GM18502 (cell line): ENCODE data around the gene CPNE4.
"Not testable (repeated sequence)": the region's sequence is repeated elsewhere in the genome, so short reads cannot be mapped to it uniquely, and the experiment has no call there.

Experiments used
- ATAC-seq: cut with Tn5 transposase; IDR thresholded peaks from one replicate; pipeline ENCODE4 v1.9.1; 2021; ENCODE audit warnings: mild to moderate bottlenecking; ENCODE audit not compliant: unreplicated experiment, poor library complexity

Gene CPNE4

GRCh38 chr3:131885871-131886270, 148.9 kb downstream of the CPNE4 start:
- not testable (repeated sequence) for ATAC-seq

- ATAC-seq: no peak
Observed at GRCh38 chr3:131883711-131884407, 151.0 kb downstream of the CPNE4 start.

- ATAC-seq: no peak
Observed at GRCh38 chr3:131883086-131883485, 151.7 kb downstream of the CPNE4 start.

- no peak for ATAC-seq
Observed at GRCh38 chr3:131881777-131882176, 153.0 kb downstream of the CPNE4 start.

- ATAC-seq: no peak
Observed at GRCh38 chr3:131880948-131881347, 153.9 kb downstream of the CPNE4 start.

GRCh38 chr3:131868203-131868602, 166.6 kb downstream of the CPNE4 start:
- no peak for ATAC-seq

- ATAC-seq: no peak
Observed at GRCh38 chr3:131856171-131856570, 178.6 kb downstream of the CPNE4 start.

- no peak for ATAC-seq
Observed at GRCh38 chr3:131850223-131850622, 184.6 kb downstream of the CPNE4 start.

- ATAC-seq: no peak
Observed at GRCh38 chr3:131849616-131850015, 185.2 kb downstream of the CPNE4 start.

GRCh38 chr3:131847966-131848510, 186.8 kb downstream of the CPNE4 start:
- ATAC-seq: no peak

GRCh38 chr3:131846296-131846924, 188.4 kb downstream of the CPNE4 start:
- no peak for ATAC-seq

GRCh38 chr3:131843174-131843573, 191.6 kb downstream of the CPNE4 start:
- ATAC-seq: no peak

- no peak for ATAC-seq
Observed at GRCh38 chr3:131840156-131840797, 194.5 kb downstream of the CPNE4 start.

GRCh38 chr3:131835906-131836305, 198.9 kb downstream of the CPNE4 start:
- ATAC-seq: no peak

GRCh38 chr3:131831608-131832007, 203.2 kb downstream of the CPNE4 start:
- no peak for ATAC-seq

- ATAC-seq: no peak
Observed at GRCh38 chr3:131821191-131821762, 213.5 kb downstream of the CPNE4 start.

GRCh38 chr3:131819381-131820055, 215.3 kb downstream of the CPNE4 start:
- no peak for ATAC-seq

GRCh38 chr3:131812433-131812832, 222.4 kb downstream of the CPNE4 start:
- ATAC-seq: no peak

GRCh38 chr3:131811481-131811880, 223.3 kb downstream of the CPNE4 start:
- ATAC-seq: no peak

GRCh38 chr3:131807822-131808221, 227.0 kb downstream of the CPNE4 start:
- peak; percentile 46 for ATAC-seq
